Sigmoid colon (tissue), 4 donors: ENCODE measurements around the gene PEAK1.

ENCODE experiments used
- CTCF ChIP-seq, 4 experiments: fragments of 450-650 bp in 3 of 4; fragments of 200-600 bp in 1 of 4; IDR thresholded peaks; one replicate each; pipeline ENCODE4 v1.5.1; 2016 to 2019; ENCODE audit warnings: antibody characterized with exemption in 4 of 4, mild to moderate bottlenecking in 3 of 4, moderate library complexity in 2 of 4
- POLR2AphosphoS5 ChIP-seq, 4 donors: sonication (generic); formaldehyde crosslinking; IDR thresholded peaks; one replicate each; pipeline ENCODE4 v1.6.1; 2017; ENCODE audit warnings: antibody characterized with exemption in 4 of 4

- TF ChIP-seq CTCF (IDR thresholded peaks at IDR 0.05): no peak
- TF ChIP-seq POLR2AphosphoS5 (IDR thresholded peaks at IDR 0.05): no peak
Measured at GRCh38 chr15:77058468-77058867, 361.4 kb downstream of the PEAK1 start.
